Stimulated activated memory B cell treated with anti-CD40 and anti-IgM and Interleukin-4, amounts not matched to agents 10 μg/mL and 1 μg/mL and 100 μg/mL, for 72 hours (primary cell): ENCODE measurements around the gene UNC79.

Source experiments
- ATAC-seq: fragments of 150-1000 bp; cut with Tn5 transposase; 2 replicates; pipeline ENCODE4 v1.10.0; 2021
- H3K27ac Mint-ChIP-seq: one replicate; pipeline ENCODE4 v1.8.0; 2022; ENCODE audit warnings: mild to moderate bottlenecking, mixed read lengths
- H3K27me3 Mint-ChIP-seq: one replicate; pipeline ENCODE4 v1.8.0; 2022; ENCODE audit warnings: mixed read lengths
- H3K36me3 Mint-ChIP-seq: one replicate; pipeline ENCODE4 v1.8.0; 2022; ENCODE audit warnings: mixed read lengths
- H3K4me1 Mint-ChIP-seq: one replicate; pipeline ENCODE4 v1.8.0; 2022; ENCODE audit warnings: mixed read lengths
- H3K4me3 Mint-ChIP-seq: one replicate; pipeline ENCODE4 v1.8.0; 2022; ENCODE audit warnings: mild to moderate bottlenecking, moderate library complexity, mixed read lengths
- H3K9me3 Mint-ChIP-seq: one replicate; pipeline ENCODE4 v1.8.0; 2022; ENCODE audit warnings: mixed read lengths

UNC79 gene

DNA sequence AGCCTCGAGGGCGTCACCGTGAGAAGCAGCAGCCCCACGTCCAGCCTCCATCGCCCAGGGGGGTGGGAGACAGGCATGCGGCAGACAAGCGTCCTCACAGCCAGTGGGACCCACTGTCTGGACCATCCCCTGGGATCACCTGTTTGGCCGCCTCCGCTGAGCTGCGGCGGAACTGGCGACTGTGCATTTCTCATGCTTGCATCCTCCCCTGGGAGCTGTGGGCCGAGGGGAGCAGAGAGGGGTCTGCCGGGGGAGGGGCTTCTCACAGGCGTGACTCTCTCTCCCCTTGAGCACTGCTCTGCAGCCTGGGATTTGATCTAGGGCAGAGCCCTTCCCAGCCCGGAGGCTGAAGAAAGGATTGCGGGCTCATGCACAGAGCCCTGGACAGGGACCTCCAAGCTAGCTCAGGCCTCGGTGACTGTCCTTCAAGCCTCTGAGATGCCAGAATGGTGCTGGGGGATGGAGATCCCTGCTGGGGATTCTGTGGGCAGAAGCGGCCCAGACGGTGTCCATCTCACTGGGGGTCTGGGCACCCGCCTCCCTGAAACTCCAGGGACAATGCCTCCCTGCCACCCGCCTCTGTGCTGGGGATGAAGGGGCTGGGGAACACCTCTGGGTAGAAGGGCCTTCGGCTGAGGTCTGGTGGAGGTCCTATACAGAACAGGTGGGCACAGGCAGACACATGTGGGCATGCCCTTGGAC is 296.5 kb downstream of the UNC79 start:
- Mint-ChIP-seq H3K27ac (no peak overlapping the region), H3K9me3 (peaks cover 5% of the 10 kb centered on the region), H3K4me1 (no peaks in the 10 kb centered on the region), H3K36me3 (no peaks in the 10 kb centered on the region), H3K27me3 (no peaks in the 10 kb centered on the region), H3K4me3 (no peak overlapping the region)
- ATAC-seq, result no peak

DNA sequence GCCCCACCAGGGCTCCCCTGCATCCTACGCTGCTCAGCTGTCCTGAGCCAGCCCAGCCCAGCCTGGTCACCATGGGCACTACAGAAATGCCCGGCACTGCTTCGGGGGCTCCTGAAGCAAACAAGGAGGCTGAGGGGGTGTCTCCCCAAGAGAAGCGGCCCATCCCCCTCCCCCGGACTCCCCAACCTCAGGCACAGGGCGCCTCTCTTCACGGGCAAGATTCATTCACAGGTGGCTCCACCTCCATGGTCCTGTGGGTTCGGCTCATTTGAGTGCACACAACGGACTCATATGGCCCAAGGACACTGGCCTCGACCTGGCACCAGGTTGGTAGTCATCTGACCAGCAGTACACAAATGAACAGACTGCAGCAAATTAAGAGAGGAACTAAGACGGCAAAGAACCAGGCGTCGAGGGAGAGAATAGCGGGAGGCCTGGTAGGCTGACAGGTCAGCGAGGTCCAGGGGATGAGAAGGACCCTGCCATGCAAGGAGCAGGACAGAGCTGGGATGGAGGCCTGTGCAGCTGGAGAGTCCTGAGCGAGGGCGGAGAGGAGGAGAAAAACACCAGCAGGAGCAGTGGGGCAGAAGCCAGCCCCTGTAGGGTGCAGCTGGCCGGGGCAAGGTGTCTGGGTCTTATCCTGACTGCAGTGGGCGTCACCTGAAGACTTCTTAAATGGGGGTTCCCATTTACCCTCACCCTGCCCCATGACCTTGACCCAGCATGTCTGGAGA is 297.3 kb downstream of the UNC79 start:
- H3K27me3 Mint-ChIP-seq, result no peaks in the 10 kb centered on the region
- H3K27ac Mint-ChIP-seq, result no peak overlapping the region
- no peaks in the 10 kb centered on the region for H3K4me1 Mint-ChIP-seq
- H3K36me3 Mint-ChIP-seq, result no peaks in the 10 kb centered on the region
- no peaks in the 10 kb centered on the region for H3K9me3 Mint-ChIP-seq
- no peak overlapping the region for H3K4me3 Mint-ChIP-seq
- no peak for ATAC-seq

DNA sequence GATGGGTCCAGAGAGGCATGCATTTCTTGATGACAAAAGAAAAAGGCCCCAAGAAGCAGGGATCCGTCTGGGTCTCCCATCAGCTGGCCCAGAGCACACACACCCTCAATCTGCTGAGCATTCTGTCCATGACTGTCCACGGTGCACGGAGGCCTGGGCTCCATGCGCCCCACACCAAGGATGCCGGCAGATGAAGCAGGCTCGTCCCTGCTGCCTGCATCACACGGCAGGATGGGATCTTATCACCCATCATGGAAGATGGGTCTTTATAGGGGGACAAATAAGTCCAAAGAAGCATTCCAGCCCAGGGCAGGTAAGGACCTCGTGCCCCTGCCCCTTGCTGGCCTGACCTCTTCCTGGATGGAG is 297.9 kb downstream of the UNC79 start:
- no peaks in the 10 kb centered on the region for H3K9me3 Mint-ChIP-seq
- no peaks in the 10 kb centered on the region for H3K36me3 Mint-ChIP-seq
- no peak overlapping the region for H3K27ac Mint-ChIP-seq
- no peaks in the 10 kb centered on the region for H3K4me1 Mint-ChIP-seq
- H3K27me3 Mint-ChIP-seq, result no peaks in the 10 kb centered on the region
- H3K4me3 Mint-ChIP-seq, result no peak overlapping the region
- no peak for ATAC-seq

DNA sequence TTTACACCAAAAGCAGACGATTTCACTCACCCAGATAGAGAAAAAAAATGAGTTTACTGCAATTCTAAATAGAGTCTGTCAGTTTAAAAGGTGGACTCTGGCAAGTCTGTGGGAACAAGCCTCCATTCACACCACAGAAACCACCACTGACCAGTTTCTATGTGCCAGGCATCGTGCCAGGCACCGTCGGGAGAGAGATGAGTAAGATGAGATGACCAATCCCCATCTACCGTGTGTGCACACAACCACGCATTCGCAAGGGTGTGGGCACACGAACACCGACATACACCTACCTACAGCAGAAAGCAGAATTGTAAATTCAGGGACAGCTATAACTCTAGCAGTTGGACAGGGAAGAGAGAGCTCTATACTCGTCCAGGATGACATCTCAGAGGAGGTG is 299.3 kb downstream of the UNC79 start:
- no peaks in the 10 kb centered on the region for H3K4me1 Mint-ChIP-seq
- no peaks in the 10 kb centered on the region for H3K36me3 Mint-ChIP-seq
- ATAC-seq, result no peak
- no peaks in the 10 kb centered on the region for H3K27me3 Mint-ChIP-seq
- no peaks in the 10 kb centered on the region for H3K9me3 Mint-ChIP-seq
- H3K4me3 Mint-ChIP-seq, result no peak overlapping the region
- no peak overlapping the region for H3K27ac Mint-ChIP-seq

DNA sequence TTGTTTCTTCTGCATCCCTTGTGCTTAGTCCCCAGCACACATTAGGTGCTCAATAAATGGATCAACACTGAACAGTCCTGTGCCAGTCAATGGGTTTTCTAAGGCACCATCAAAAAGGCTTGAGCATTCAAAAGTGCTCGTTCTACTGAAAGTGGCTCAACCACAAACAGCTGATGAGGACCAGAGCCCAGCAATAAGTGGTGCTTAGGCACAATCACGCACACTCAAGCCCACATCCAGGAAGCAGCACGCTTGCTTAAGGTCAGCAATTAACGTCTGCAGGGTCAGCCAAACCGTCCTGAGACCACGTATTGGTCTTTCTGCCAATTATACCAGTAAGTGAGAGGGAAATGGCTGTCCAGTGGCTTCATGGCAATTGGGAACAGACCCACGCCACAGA is 301.0 kb downstream of the UNC79 start:
- Mint-ChIP-seq H3K4me3 (no peak overlapping the region), H3K27ac (no peak overlapping the region), H3K27me3 (peaks cover 4% of the 10 kb centered on the region), H3K9me3 (no peaks in the 10 kb centered on the region), H3K4me1 (no peaks in the 10 kb centered on the region), H3K36me3 (no peaks in the 10 kb centered on the region)
- no peak for ATAC-seq

DNA sequence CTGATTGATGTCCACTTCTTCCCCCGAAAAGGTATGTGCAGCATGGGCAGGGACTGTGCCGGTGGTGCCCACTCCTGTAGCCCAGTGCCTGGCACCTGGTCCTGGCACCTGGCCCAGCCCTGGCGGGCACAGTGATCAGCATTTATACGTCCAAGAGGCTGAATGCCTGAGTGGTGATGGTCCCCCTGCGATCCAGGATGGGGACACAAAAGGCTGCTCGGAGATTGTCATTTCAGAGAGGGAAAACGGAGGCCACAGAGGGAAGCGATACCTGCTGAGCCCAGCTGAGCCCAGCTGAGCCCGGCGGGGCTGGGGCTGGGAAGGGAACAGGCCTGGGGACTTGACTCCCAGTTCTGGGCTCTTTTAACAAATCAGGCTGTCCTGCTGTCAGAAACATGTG is 301.8 kb downstream of the UNC79 start:
- Mint-ChIP-seq H3K27ac (no peak overlapping the region), H3K27me3 (peaks cover 11% of the 10 kb centered on the region), H3K9me3 (no peaks in the 10 kb centered on the region), H3K4me3 (no peak overlapping the region), H3K36me3 (no peaks in the 10 kb centered on the region), H3K4me1 (no peaks in the 10 kb centered on the region)
- ATAC-seq, result no peak

DNA sequence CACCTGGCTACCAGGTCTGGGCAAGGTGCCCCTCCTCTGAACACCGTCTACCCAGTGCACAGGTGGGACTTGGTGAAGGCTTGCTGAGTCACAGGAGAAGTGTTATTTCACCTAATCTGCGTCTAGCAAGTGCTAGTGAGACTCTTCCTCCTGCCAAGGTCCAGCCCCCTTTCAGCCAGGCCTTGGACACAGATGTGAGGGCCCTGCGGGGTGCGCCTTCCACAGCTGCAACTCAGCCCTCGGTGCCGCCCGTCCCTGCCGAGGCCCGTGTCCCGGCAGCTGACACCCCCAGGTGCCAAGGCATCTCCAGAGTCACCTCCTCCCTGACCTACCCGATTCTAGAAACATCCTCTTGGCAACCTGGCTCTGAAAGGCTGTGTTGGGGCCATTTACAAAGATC is 302.5 kb downstream of the UNC79 start:
- no peak for ATAC-seq
- Mint-ChIP-seq H3K4me3 (no peak overlapping the region), H3K27me3 (peaks cover 18% of the 10 kb centered on the region), H3K36me3 (no peaks in the 10 kb centered on the region), H3K27ac (no peak overlapping the region), H3K4me1 (no peaks in the 10 kb centered on the region), H3K9me3 (no peaks in the 10 kb centered on the region)

DNA sequence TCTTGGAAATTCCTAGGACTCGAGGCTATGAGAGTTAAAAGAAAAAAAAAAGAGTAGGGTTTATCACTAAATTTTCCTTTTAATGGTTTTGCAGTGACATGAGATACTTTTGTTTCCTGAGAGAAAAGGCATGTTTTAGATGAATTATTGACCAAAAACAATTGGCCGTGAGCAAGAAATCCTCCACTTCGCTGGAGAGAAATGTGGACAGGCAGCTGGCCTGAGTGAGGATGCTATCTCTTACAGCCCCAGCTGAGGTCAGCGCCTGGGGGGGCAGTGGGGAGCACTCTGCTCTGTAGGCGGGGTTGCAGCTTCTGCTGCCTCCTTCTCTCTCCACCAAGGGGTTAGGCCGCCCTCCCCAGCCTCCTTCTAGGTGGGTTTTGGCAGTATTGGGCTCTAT is 302.9 kb downstream of the UNC79 start:
- H3K9me3 Mint-ChIP-seq, result no peaks in the 10 kb centered on the region
- H3K27ac Mint-ChIP-seq, result no peak overlapping the region
- H3K36me3 Mint-ChIP-seq, result no peaks in the 10 kb centered on the region
- H3K4me3 Mint-ChIP-seq, result no peak overlapping the region
- peaks cover 22% of the 10 kb centered on the region for H3K27me3 Mint-ChIP-seq
- no peak for ATAC-seq
- H3K4me1 Mint-ChIP-seq, result no peaks in the 10 kb centered on the region

DNA sequence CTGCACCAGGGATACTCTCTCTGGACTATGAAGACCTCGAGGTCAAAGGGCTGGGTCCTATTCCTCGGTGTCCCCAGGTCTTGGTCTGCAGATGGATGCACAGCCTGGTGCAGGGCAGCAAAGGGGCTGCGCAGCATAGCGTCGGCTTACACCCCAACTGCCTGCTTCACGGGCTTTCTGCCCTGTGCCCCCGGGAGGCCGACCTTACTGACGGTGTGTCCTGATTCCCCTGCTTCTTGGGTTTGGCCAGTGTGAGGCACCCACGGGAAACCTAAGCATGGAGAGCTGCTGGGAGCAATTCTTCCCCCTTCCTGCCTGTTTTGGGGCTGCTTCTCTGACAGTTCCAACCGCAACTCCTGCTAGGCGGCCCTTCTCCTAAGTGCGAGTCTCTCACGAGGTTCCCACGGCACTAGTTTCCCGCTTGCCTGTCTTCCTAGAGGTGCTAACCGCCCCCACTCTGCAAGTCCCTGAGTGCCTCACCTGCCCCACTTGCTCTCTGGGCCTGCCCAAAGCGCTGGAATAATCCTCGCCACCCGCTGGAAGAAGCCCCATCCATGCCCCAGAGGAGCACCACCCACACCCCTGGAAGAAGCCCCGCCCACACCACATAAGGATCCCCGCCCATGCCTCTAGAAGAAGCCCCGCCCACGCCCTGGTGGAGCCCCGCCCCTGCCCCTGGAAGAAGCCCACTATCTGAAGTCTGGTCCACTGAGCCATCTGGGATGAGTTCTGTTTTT is 303.5 kb downstream of the UNC79 start:
- Mint-ChIP-seq H3K4me3 (no peak overlapping the region), H3K36me3 (no peaks in the 10 kb centered on the region), H3K27me3 (peaks cover 24% of the 10 kb centered on the region), H3K9me3 (no peaks in the 10 kb centered on the region), H3K4me1 (no peaks in the 10 kb centered on the region), H3K27ac (no peak overlapping the region)
- ATAC-seq, result no peak

DNA sequence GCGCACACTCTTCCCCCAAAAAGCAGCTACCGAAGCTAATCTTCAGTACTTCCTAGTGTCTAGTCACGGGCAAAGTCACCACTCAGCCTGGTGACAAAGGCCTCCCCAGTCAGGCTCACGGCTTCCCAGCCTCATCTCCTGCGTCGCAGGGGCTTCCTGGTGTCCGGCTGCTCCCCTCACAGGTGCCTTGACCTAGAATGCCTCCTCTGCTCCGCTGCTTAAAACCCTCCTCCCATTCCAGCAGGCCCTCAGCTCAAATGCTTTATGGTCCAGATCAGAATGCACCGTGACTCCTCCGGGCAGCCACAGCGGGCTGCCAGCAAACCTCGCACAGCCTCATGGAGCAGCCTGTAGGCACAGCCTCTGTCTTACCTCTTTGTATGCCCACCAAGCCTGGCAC is 304.5 kb downstream of the UNC79 start:
- ATAC-seq, result no peak
- no peak overlapping the region for H3K4me3 Mint-ChIP-seq
- H3K36me3 Mint-ChIP-seq, result no peaks in the 10 kb centered on the region
- no peaks in the 10 kb centered on the region for H3K4me1 Mint-ChIP-seq
- H3K27ac Mint-ChIP-seq, result no peak overlapping the region
- peaks cover 24% of the 10 kb centered on the region for H3K27me3 Mint-ChIP-seq
- no peaks in the 10 kb centered on the region for H3K9me3 Mint-ChIP-seq

DNA sequence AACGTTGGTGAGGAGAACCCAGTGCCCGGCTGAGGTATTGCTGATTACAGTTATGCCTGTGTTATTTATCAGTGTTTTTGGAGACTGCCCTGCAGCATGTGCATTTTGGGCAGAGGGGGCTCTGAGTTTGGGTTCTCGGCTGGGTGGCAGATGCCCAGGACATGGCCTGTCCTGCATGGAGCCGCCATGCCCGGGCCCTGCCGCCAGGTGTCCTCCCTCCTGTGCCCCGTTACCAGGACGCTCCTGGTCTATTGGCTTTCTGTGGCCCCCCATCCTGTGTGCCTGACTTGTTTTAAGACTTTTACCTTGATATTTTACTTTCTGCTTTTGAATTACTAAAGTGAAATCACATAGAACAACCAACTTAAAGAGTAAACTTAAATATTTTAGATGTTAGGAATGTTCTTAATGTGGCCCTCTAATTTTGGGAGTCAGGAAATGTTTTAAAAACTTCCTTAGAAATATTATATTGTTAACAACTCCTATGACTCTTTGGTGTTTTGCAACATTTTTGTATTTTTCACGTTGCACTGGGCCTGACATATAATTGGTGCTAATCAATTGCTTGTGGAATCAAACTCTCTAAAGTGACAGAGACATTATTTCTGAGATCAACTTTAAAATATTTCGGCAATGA is 305.8 kb downstream of the UNC79 start:
- no peaks in the 10 kb centered on the region for H3K9me3 Mint-ChIP-seq
- no peak overlapping the region for H3K27ac Mint-ChIP-seq
- H3K4me3 Mint-ChIP-seq, result no peak overlapping the region
- no peaks in the 10 kb centered on the region for H3K4me1 Mint-ChIP-seq
- peaks cover 24% of the 10 kb centered on the region for H3K27me3 Mint-ChIP-seq
- H3K36me3 Mint-ChIP-seq, result no peaks in the 10 kb centered on the region
- no peak for ATAC-seq

DNA sequence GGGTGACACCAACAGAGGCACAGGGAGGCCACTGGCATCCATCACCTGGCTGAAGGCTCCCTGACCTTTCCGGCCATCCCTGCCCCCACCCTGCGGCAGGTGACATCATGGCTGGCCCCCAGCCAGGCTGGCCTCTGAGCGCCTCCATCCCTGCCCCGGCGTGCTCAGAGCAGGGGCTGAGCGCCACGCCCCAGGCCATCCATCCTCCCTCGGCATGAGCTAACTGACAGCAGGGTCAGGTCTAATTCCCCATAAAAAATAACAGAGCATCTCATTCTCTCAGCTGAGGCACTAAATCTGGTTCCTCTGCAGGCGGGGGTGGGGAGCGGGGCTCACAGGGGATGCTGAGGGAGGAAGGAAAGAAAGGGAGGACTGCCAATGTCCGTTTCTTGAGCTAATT is 306.9 kb downstream of the UNC79 start:
- Mint-ChIP-seq H3K9me3 (no peaks in the 10 kb centered on the region), H3K27ac (no peak overlapping the region), H3K4me3 (no peak overlapping the region), H3K4me1 (no peaks in the 10 kb centered on the region), H3K36me3 (no peaks in the 10 kb centered on the region), H3K27me3 (peaks cover 24% of the 10 kb centered on the region)
- no peak for ATAC-seq

DNA sequence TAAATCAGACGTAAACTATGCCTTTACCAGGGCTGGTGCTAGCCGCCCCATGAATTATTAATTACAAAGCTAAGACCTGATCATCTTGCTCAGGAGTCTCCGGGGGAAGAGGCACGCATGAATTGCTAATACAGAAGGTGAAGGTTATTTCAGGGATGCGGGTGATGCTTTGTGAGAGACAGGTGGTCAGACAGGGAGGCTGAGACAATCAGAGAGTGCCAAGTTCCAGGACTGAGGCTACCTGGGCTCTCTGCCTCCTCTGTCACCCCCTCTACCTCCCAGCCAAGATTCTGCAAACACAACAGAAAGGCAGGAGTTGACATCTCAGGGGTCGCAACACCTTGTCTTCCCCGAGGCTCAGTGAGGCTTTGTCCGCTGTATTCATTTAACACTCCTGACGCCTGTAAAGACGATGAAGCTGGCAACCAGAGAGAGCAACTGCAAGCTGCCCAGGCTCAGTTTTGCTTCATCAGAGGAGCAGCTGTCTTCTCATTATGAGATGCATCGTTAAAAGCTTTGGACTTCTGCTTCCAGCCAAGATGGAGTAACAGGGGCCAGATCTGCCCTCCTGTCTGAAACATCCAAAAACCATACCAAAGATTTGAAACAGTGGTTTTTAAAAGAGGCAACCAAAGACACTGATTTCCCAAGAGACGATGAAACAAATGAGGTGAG is 311.0 kb downstream of the UNC79 start:
- Mint-ChIP-seq H3K4me1 (no peaks in the 10 kb centered on the region), H3K27ac (no peak overlapping the region), H3K27me3 (peaks cover 33% of the 10 kb centered on the region), H3K4me3 (no peak overlapping the region), H3K9me3 (no peaks in the 10 kb centered on the region), H3K36me3 (no peaks in the 10 kb centered on the region)
- no peak for ATAC-seq

DNA sequence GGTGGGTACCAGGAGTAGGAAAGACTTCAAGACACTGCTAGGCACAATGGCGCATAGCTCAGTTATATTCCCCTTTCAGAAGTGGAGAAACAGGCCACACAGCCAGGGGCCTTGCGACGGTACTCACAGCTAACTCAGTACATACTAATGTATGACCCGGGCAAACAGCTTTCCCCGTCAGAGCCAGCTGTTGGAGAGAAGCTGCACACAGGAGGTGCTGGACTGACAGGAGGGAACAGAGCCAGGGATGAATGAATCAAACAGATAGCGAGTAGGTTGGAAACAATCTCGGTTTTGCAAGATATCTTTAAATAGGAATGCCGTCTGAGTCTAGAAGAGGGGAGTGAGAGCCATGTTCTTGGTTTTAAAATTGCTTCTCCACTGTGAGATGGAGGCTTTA is 312.0 kb downstream of the UNC79 start:
- ATAC-seq, result no peak
- H3K27me3 Mint-ChIP-seq, result peaks cover 22% of the 10 kb centered on the region
- H3K36me3 Mint-ChIP-seq, result no peaks in the 10 kb centered on the region
- no peak overlapping the region for H3K4me3 Mint-ChIP-seq
- no peak overlapping the region for H3K27ac Mint-ChIP-seq
- H3K9me3 Mint-ChIP-seq, result peaks cover 5% of the 10 kb centered on the region
- no peaks in the 10 kb centered on the region for H3K4me1 Mint-ChIP-seq
